Esophagus muscularis mucosa (tissue), 3 donors: ENCODE measurements around the gene DLL3.

ENCODE experiments used
- CTCF ChIP-seq, 3 experiments: fragments of 200-600 bp in 2 of 3; fragments of 450-650 bp in 1 of 3; sonication (generic) in 2 of 3; IDR thresholded peaks; one replicate each; pipeline ENCODE4 v1.5.1; 2017 to 2019; ENCODE audit warnings: antibody characterized with exemption in 3 of 3, mild to moderate bottlenecking in 2 of 3, moderate library complexity in 1 of 3
- POLR2AphosphoS5 ChIP-seq, 2 donors: sonication (generic); formaldehyde crosslinking; IDR thresholded peaks; one replicate each; pipeline ENCODE4 v1.6.1; 2017; ENCODE audit warnings: antibody characterized with exemption in 2 of 2

GRCh38 chr19:39465956-39466747, 32.6 kb upstream of the DLL3 start:
- TF ChIP-seq CTCF (IDR thresholded peaks at IDR 0.05) (no peak), POLR2AphosphoS5 (IDR thresholded peaks at IDR 0.05) (no peak)
